G401 (cell line): ENCODE data around the gene OR6B2. TPM values are rescaled to one million over a fixed set of nuclear protein-coding genes. Genes with fewer than 3 reads are reported as not detected.

Experiments
- DNase-seq: peaks from one replicate; pipeline ENCODE4 v3.0.0-alpha.2; 2015; ENCODE audit warnings: low spot score
- in situ Hi-C: cut with HindIII; loops from 2 replicates; pipeline ENCODE4 v1.10.0; 2016; ENCODE audit warnings: low sequenced_read_pairs, mixed read lengths
- total RNA-seq: library from RNA; depleted of rRNA; stranded (reverse); fragments of >200 nt; shearing (Covaris generic); gene quantifications from 2 replicates; pipeline ENCODE4 v1.2.3, GENCODE V29; 2014

The OR6B2 gene
- total RNA-seq, 1 experiment from 2014 or later, result not detected

- DNase-seq, result no peak
- in situ Hi-C loops, result no loop called here
Observed at GRCh38 chr2:240043279-240043989, 13.2 kb upstream of the OR6B2 start.

GRCh38 chr2:240042740-240043139 lies 12.5 kb upstream of the OR6B2 start:
- no peak for DNase-seq
- in situ Hi-C loops, result no loop called here

- in situ Hi-C loops, result no loop called here
Observed at GRCh38 chr2:240041363-240041762, 11.1 kb upstream of the OR6B2 start.

GRCh38 chr2:240037358-240037757 lies 7.1 kb upstream of the OR6B2 start:
- in situ Hi-C loops, result no loop called here
- DNase-seq, result no peak

More at GRCh38 chr2:240041363-240041762, 11.1 kb upstream of the OR6B2 start:
- DNase-seq, result no peak

GRCh38 chr2:240033330-240033678 lies 3.1 kb upstream of the OR6B2 start:
- no peak for DNase-seq
- in situ Hi-C loops, result no loop called here

GRCh38 chr2:240032406-240033329 lies 2.4 kb upstream of the OR6B2 start:
- in situ Hi-C loops, result no loop called here
- no peak for DNase-seq

GRCh38 chr2:240024766-240025165 lies 5.5 kb downstream of the OR6B2 start:
- peak; percentile 7 for DNase-seq
- in situ Hi-C loops, result no loop called here

- DNase-seq, result no peak
- in situ Hi-C loops, result no loop called here
Observed at GRCh38 chr2:240023792-240024191, 6.4 kb downstream of the OR6B2 start.

- DNase-seq, result peak; percentile 77
- in situ Hi-C loops, result no loop called here
Observed at GRCh38 chr2:240021488-240022104, 8.6 kb downstream of the OR6B2 start.

- no peak for DNase-seq
- in situ Hi-C loops, result no loop called here
Observed at GRCh38 chr2:240018071-240018750, 12.0 kb downstream of the OR6B2 start.

GRCh38 chr2:240014327-240014726 lies 15.9 kb downstream of the OR6B2 start:
- no peak for DNase-seq
- in situ Hi-C loops, result no loop called here

- in situ Hi-C loops, result no loop called here
- no peak for DNase-seq
Observed at GRCh38 chr2:240013343-240013742, 16.9 kb downstream of the OR6B2 start.

GRCh38 chr2:240002983-240003382 lies 27.2 kb downstream of the OR6B2 start:
- in situ Hi-C loops, result no loop called here
- no peak for DNase-seq

GRCh38 chr2:240000671-240001070 lies 29.6 kb downstream of the OR6B2 start:
- no peak for DNase-seq
- in situ Hi-C loops, result no loop called here

GRCh38 chr2:239997686-239998409 lies 32.4 kb downstream of the OR6B2 start:
- in situ Hi-C loops, result no loop called here
- DNase-seq, result no peak

- peak; percentile 78 for DNase-seq
- in situ Hi-C loops, result no loop called here
Observed at GRCh38 chr2:239994086-239994485, 36.1 kb downstream of the OR6B2 start.

- in situ Hi-C loops, result no loop called here
- peak; percentile 90 for DNase-seq
Observed at GRCh38 chr2:239993291-239993690, 36.9 kb downstream of the OR6B2 start.

- in situ Hi-C loops, result no loop called here
- DNase-seq, result peak; percentile 78
Observed at GRCh38 chr2:239991689-239992314, 38.4 kb downstream of the OR6B2 start.
